Suprapubic skin (tissue), 4 donors: ENCODE data around the gene CLDN19. TPM values are rescaled to one million over a fixed set of nuclear protein-coding genes. Genes with fewer than 3 reads are reported as not detected.

Experiments used
- DNase-seq, 2 donors: peaks; one replicate each; pipeline ENCODE4 v3.0.0-alpha.2; 2019; ENCODE audit warnings: low spot score in 2 of 2
- H3K27ac ChIP-seq: fragments of 200-600 bp; sonication (generic); one replicate; pipeline ENCODE4 v1.5.1; 2019
- H3K27me3 ChIP-seq: fragments of 200-600 bp; sonication (generic); one replicate; pipeline ENCODE4 v1.5.1; 2019
- H3K36me3 ChIP-seq: fragments of 200-600 bp; sonication (generic); one replicate; pipeline ENCODE4 v1.5.1; 2019
- H3K4me1 ChIP-seq: fragments of 200-600 bp; sonication (generic); one replicate; pipeline ENCODE4 v1.5.1; 2019
- H3K4me3 ChIP-seq: fragments of 200-600 bp; sonication (generic); one replicate; pipeline ENCODE4 v1.5.1; 2019; ENCODE audit warnings: mild to moderate bottlenecking
- H3K9me3 ChIP-seq: fragments of 200-600 bp; sonication (generic); one replicate; pipeline ENCODE4 v1.5.1; 2019
- CTCF ChIP-seq, 2 donors: fragments of 200-600 bp in 1 of 2; fragments of 450-650 bp in 1 of 2; sonication (generic) in 1 of 2; IDR thresholded peaks; one replicate each; pipeline ENCODE4 v1.5.1; 2016 to 2019; ENCODE audit warnings: antibody characterized with exemption in 2 of 2, mild to moderate bottlenecking in 1 of 2, moderate library complexity in 1 of 2
- EP300 ChIP-seq: sonication (generic); formaldehyde crosslinking; IDR thresholded peaks from one replicate; pipeline ENCODE4 v1.6.1; 2017; ENCODE audit warnings: antibody characterized with exemption
- POLR2A ChIP-seq, 2 donors: fragments of 450-650 bp; IDR thresholded peaks; one replicate each; pipeline ENCODE4 v1.6.1; 2017; ENCODE audit warnings: antibody characterized with exemption in 2 of 2, mild to moderate bottlenecking in 2 of 2, moderate library complexity in 2 of 2
- POLR2AphosphoS5 ChIP-seq, 3 donors: sonication (generic); formaldehyde crosslinking; IDR thresholded peaks; one replicate each; pipeline ENCODE4 v1.6.1; 2017; ENCODE audit warnings: antibody characterized with exemption in 3 of 3
- WGBS: methylation state at CpG from one replicate; pipeline ENCODE4 v1.1.5; 2018; 5-methylcytosine and 5-hydroxymethylcytosine counted together
- total RNA-seq, 4 donors: library from RNA; depleted of rRNA; stranded (reverse); fragments of >200 nt; gene quantifications; one replicate each; pipeline ENCODE4 v1.1.0, GENCODE V29; 2016

Gene CLDN19
- total RNA-seq, 4 donors from 2014 or later, result 0.38 to 0.98 (median 0.44) TPM; not detected in 1

DNA sequence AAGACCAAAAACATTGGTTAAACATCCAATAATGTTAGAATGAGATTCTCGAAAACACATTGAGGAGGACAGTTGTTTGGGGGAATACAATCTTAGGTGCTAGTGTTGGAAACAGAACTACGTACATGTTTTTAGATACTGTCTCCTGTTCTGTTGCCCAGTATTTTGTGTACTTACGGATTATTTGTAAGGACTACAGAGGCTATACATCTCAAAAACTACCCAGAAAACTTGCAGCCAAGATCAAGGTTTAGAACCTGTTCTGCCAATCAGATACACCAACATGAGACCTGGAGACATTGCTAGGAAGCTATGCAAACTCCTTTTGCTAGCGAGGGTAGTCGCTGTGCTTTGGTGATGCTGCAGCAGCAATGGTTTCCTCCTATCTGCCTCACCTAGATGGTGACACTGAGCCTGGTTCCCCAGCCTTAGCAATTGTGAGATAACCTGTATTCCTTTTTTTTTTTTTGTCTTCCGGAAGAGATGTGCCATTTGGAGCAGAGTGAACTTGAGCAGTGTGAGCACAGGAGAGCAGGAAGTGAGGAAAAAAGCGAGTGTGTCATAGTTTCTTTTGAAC, 36.1 kb downstream of the CLDN19 start:
- Histone ChIP-seq H3K4me3 (no peak overlapping the region), H3K36me3 (peaks cover 82% of the 10 kb centered on the region), H3K27ac (no peak overlapping the region), H3K4me1 (no peaks in the 10 kb centered on the region), H3K27me3 (no peaks in the 10 kb centered on the region), H3K9me3 (no peaks in the 10 kb centered on the region)
- no peak for DNase-seq
- WGBS, result 93% methylated on average over 7 of the region's 7 CpGs
- no peak for TF ChIP-seq EP300
- TF ChIP-seq POLR2A (IDR thresholded peaks at IDR 0.05), result no peak
- TF ChIP-seq POLR2AphosphoS5 (IDR thresholded peaks at IDR 0.05), result no peak
- TF ChIP-seq CTCF (IDR thresholded peaks at IDR 0.05), result no peak

- Histone ChIP-seq H3K9me3 (no peaks in the 10 kb centered on the region), H3K4me3 (no peak overlapping the region), H3K4me1 (no peaks in the 10 kb centered on the region), H3K27me3 (no peaks in the 10 kb centered on the region), H3K27ac (no peak overlapping the region), H3K36me3 (peaks cover 93% of the 10 kb centered on the region)
- TF ChIP-seq POLR2A (IDR thresholded peaks at IDR 0.05) (no peak), EP300 (no peak), CTCF (IDR thresholded peaks at IDR 0.05) (no peak), POLR2AphosphoS5 (IDR thresholded peaks at IDR 0.05) (no peak)
- DNase-seq, result no peak
These were observed 40.0 kb downstream of the CLDN19 start for GRCh38 chr1:42700006-42700405.

- peaks cover 79% of the 10 kb centered on the region for H3K36me3 ChIP-seq
- TF ChIP-seq POLR2A (IDR thresholded peaks at IDR 0.05) (no peak), CTCF (IDR thresholded peaks at IDR 0.05) (no peak), POLR2AphosphoS5 (IDR thresholded peaks at IDR 0.05) (no peak), EP300 (no peak)
These were observed 41.8 kb downstream of the CLDN19 start for GRCh38 chr1:42698081-42698813.

DNA sequence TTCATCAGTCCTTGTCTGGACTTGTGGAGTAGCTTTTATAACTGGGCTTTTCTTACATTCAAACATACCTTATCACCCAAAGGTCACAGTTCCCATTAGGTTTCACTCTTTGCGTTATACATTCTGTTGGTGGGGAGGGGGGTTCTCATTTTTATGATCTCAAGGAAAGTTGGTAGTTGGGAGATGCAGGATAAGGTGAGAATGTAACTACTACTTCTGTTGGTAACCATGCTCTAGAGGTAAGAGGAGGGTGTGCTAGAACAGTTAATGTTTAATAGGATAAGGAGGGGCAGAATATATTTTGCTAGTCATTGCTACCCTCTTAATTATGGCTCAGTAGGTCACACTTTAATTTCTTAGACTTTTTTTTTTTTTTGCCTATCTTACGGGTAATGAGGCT, 47.1 kb downstream of the CLDN19 start:
- no peak for DNase-seq
- WGBS, result 72% methylated on average over 2 of the region's 2 CpGs
- Histone ChIP-seq H3K27me3 (no peaks in the 10 kb centered on the region), H3K9me3 (no peaks in the 10 kb centered on the region), H3K4me1 (peaks cover 57% of the 10 kb centered on the region), H3K27ac (no peak overlapping the region), H3K36me3 (peaks cover 35% of the 10 kb centered on the region), H3K4me3 (no peak overlapping the region)
- TF ChIP-seq CTCF (IDR thresholded peaks at IDR 0.05) (no peak), POLR2A (IDR thresholded peaks at IDR 0.05) (no peak), EP300 (no peak), POLR2AphosphoS5 (IDR thresholded peaks at IDR 0.05) (no peak)

More at GRCh38 chr1:42698081-42698813, 41.8 kb downstream of the CLDN19 start:
- no peaks in the 10 kb centered on the region for H3K9me3 ChIP-seq
- 95% methylated on average over 4 of the region's 4 CpGs for WGBS
- no peaks in the 10 kb centered on the region for H3K27me3 ChIP-seq
- DNase-seq, result no peak
- H3K27ac ChIP-seq, result no peak overlapping the region
- peaks cover 10% of the 10 kb centered on the region for H3K4me1 ChIP-seq
- H3K4me3 ChIP-seq, result no peak overlapping the region

DNA sequence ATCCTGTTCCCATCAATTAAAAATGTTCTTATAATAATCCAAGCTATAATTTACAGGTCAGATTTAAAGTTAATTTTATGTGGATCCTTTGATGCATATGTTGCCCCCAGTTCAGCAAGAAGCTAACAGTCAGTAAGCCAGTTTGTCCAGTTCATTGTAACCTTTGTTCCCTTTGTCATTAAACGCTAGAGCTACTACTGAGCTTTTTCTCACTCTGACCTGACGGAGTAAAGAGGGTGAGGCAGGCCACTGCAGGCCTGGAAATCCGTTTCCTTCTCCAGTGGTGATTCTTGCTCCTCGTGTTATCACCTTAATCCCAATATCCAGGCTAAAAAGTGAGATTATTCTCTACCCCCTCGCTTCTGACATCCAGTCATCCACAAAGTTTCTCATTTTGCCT, 47.6 kb downstream of the CLDN19 start:
- no peaks in the 10 kb centered on the region for H3K9me3 ChIP-seq
- TF ChIP-seq CTCF (IDR thresholded peaks at IDR 0.05) (no peak), EP300 (no peak), POLR2AphosphoS5 (IDR thresholded peaks at IDR 0.05) (no peak), POLR2A (IDR thresholded peaks at IDR 0.05) (no peak)
- no peak overlapping the region for H3K27ac ChIP-seq
- no peaks in the 10 kb centered on the region for H3K27me3 ChIP-seq
- peaks cover 30% of the 10 kb centered on the region for H3K36me3 ChIP-seq
- peaks cover 61% of the 10 kb centered on the region for H3K4me1 ChIP-seq
- no peak for DNase-seq
- WGBS, result 42% methylated on average over 5 of the region's 5 CpGs
- H3K4me3 ChIP-seq, result no peak overlapping the region
